OCI-LY3 (cell line): Measurements from ENCODE around the gene IMMP2L.

Source experiments
- H2AFZ ChIP-seq: fragments of 200-600, 300-600 bp; shearing (Covaris generic); 2 replicates; pipeline ENCODE4 v1.6.0; 2014; ENCODE audit warnings: antibody characterized with exemption, low read depth, low read length
- H3K27ac ChIP-seq: fragments of 200-600, 300-600 bp; sonication (generic); 2 replicates; pipeline ENCODE4 v1.5.1; 2014; ENCODE audit warnings: mild to moderate bottlenecking, low read length, moderate library complexity, mixed read lengths
- H3K27me3 ChIP-seq: fragments of 200-600, 300-600 bp; sonication (generic); 2 replicates; pipeline ENCODE4 v1.6.1; 2014; ENCODE audit warnings: low read depth, low read length, mixed read lengths
- H3K36me3 ChIP-seq: fragments of 200-600, 300-600 bp; sonication (generic); replicated peaks from 2 replicates; pipeline ENCODE3; 2014; ENCODE audit warnings: low read depth, low read length, mixed read lengths
- H3K4me1 ChIP-seq: fragments of 300-600, 200-600 bp; sonication (generic); 2 replicates; pipeline ENCODE4 v1.6.1; 2014; ENCODE audit warnings: low read length, mixed read lengths
- H3K4me2 ChIP-seq: fragments of 200-600, 300-600 bp; sonication (generic); 2 replicates; pipeline ENCODE4 v1.6.1; 2014; ENCODE audit warnings: low read length, mixed read lengths
- H3K4me3 ChIP-seq: fragments of 300-600, 200-600 bp; sonication (generic); 2 replicates; pipeline ENCODE4 v1.5.1; 2014; ENCODE audit warnings: antibody characterized with exemption, mild to moderate bottlenecking, low read length, moderate library complexity
- H3K79me2 ChIP-seq: fragments of 300-600, 200-600 bp; shearing (Covaris generic); 2 replicates; pipeline ENCODE4 v1.6.1; 2014; ENCODE audit warnings: mild to moderate bottlenecking, low read length, mixed read lengths
- H3K9ac ChIP-seq: fragments of 300-600, 200-600 bp; shearing (Covaris generic); 2 replicates; pipeline ENCODE4 v1.6.0; 2014; ENCODE audit warnings: mild to moderate bottlenecking, low read length, moderate library complexity
- H3K9me3 ChIP-seq: fragments of 200-600, 300-600 bp; shearing (Covaris generic); 2 replicates; pipeline ENCODE4 v1.6.1; 2014; ENCODE audit warnings: low read length, mixed read lengths; ENCODE audit not compliant: insufficient read depth
- H4K20me1 ChIP-seq: fragments of 200-600, 300-600 bp; sonication (generic); 2 replicates; pipeline ENCODE4 v1.6.1; 2016; ENCODE audit warnings: low read length, mixed read lengths; ENCODE audit not compliant: insufficient read depth
- EZH2phosphoT487 ChIP-seq: fragments of 200-600 bp; shearing (Covaris generic); IDR thresholded peaks from 2 replicates; pipeline ENCODE4 v1.6.1; 2018; ENCODE audit warnings: antibody characterized with exemption, mixed run types, low read depth
- TF ChIP-seq, protein P1 (sequence below): fragments of 200-600, 300-600 bp; sonication (generic); IDR thresholded peaks from 2 replicates; pipeline ENCODE4 v1.5.1; 2014; ENCODE audit warnings: antibody characterized with exemption, low read length, low read depth

The IMMP2L gene

DNA sequence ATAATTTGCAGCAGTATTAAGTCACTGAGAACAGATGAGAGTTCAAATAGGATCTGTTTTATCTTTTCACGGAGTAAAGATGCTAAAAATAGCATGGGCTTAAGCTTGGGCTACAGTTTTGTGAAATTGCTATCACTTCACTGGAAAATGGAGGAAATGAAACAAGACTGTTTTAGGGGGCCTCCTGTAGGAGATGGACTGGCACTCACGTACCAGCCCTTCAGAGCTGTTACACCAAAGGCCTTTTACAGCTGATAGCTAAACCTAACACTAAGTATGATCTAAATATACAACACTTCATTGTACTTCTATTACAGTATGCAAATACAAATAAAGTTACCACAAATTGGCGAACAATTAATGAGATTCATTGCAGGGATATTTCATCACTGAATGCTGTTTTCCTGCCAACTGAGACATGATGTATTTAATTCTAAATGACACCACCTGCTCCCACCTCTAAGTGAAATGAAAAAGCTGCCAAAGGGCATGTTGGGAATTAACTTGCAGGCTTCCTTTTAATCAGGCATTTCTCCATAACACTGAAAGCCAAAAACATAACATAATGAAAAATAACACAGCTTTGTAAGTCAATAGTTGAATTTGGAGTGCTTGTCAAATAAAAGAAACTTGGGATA lies 775.8 kb downstream of the IMMP2L start:
- H3K9ac ChIP-seq = no peak overlapping the region
- H3K9me3 ChIP-seq = no peaks in the 10 kb centered on the region
- no peak overlapping the region for H2AFZ ChIP-seq
- H3K4me2 ChIP-seq = no peak overlapping the region
- no peaks in the 10 kb centered on the region for H3K27me3 ChIP-seq
- no peaks in the 10 kb centered on the region for H3K36me3 ChIP-seq
- H3K4me3 ChIP-seq = no peak overlapping the region
- H3K79me2 ChIP-seq = no peaks in the 10 kb centered on the region
- TF ChIP-seq, protein P1, sequence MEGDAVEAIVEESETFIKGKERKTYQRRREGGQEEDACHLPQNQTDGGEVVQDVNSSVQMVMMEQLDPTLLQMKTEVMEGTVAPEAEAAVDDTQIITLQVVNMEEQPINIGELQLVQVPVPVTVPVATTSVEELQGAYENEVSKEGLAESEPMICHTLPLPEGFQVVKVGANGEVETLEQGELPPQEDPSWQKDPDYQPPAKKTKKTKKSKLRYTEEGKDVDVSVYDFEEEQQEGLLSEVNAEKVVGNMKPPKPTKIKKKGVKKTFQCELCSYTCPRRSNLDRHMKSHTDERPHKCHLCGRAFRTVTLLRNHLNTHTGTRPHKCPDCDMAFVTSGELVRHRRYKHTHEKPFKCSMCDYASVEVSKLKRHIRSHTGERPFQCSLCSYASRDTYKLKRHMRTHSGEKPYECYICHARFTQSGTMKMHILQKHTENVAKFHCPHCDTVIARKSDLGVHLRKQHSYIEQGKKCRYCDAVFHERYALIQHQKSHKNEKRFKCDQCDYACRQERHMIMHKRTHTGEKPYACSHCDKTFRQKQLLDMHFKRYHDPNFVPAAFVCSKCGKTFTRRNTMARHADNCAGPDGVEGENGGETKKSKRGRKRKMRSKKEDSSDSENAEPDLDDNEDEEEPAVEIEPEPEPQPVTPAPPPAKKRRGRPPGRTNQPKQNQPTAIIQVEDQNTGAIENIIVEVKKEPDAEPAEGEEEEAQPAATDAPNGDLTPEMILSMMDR = no peak
- TF ChIP-seq EZH2phosphoT487 = no peak
- H3K27ac ChIP-seq = no peak overlapping the region
- H3K4me1 ChIP-seq = peaks cover 4% of the 10 kb centered on the region; the same call in 1 of the 2 replicates
- H4K20me1 ChIP-seq = no peaks in the 10 kb centered on the region

DNA sequence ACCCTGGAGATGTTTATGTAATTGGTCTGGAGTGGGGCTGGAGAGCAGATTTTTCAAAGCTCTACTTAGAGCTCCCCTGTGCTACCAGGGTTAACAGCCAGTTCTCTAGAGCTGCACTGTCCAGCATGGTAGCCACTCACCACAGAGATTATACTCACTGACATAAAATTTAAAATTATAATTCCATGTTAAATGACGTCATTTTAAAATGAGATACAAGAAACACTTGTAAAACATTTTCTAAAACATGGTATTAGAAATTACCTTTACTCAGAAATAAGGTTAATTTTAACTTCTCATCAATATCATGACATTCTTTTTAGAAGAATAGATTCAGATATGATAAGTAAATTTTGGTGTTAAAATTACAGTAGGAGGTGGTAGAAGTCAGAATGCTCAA lies 777.5 kb downstream of the IMMP2L start:
- Histone ChIP-seq H3K27me3 (no peaks in the 10 kb centered on the region), H3K4me3 (no peak overlapping the region), H3K9ac (no peak overlapping the region), H2AFZ (no peak overlapping the region), H3K27ac (no peak overlapping the region), H3K4me1 (peaks cover 4% of the 10 kb centered on the region; the same call in 1 of the 2 replicates), H4K20me1 (no peaks in the 10 kb centered on the region), H3K4me2 (no peak overlapping the region), H3K36me3 (no peaks in the 10 kb centered on the region), H3K9me3 (no peaks in the 10 kb centered on the region), H3K79me2 (no peaks in the 10 kb centered on the region)
- TF ChIP-seq EZH2phosphoT487 = no peak

DNA sequence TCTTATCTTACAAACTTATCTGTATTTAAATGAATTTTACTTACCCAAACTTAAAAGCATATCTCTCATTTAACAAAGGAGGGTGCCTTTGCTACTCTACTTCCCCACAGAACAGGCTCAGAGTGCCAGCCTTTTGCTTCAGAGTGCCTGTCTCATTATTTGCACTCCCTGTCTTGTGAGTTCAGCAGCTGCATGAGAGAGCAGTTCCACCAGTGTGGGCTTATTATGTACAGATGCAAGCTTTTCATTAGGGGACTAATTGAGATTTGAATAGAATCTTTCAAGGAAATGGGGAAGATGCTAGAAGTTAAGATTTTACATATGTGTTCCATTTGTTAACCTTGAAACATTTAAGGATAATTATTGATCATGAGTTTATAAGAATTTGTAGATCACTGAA lies 781.6 kb downstream of the IMMP2L start:
- Histone ChIP-seq H3K27me3 (no peaks in the 10 kb centered on the region), H3K4me2 (no peak overlapping the region), H3K4me1 (peaks cover 5% of the 10 kb centered on the region; the same call in 1 of the 2 replicates), H3K36me3 (no peaks in the 10 kb centered on the region), H4K20me1 (no peaks in the 10 kb centered on the region), H3K9me3 (no peaks in the 10 kb centered on the region), H2AFZ (no peak overlapping the region), H3K9ac (no peak overlapping the region), H3K4me3 (no peak overlapping the region), H3K27ac (no peak overlapping the region), H3K79me2 (no peaks in the 10 kb centered on the region)
- TF ChIP-seq, protein P1 = no peak
- TF ChIP-seq EZH2phosphoT487 = no peak

DNA sequence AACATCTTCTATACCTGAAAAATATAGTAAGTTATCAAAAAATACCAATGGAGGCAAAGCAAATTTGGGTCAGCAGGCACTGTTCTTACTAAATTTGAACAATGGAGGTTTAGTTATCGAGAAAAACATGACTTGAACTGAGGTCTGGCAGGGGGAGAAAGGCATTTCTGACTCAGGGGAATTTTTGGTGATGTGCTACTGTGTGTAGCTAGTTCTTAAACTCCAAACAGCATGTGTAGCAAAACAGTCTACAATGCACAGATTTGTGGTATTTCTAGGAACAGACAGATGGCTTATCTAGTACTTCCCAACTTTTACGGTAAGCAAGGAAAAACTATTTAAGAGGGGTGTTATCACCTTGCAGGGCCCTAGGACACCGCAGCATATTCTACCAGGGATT lies 783.0 kb downstream of the IMMP2L start:
- H3K9me3 ChIP-seq = no peaks in the 10 kb centered on the region
- H4K20me1 ChIP-seq = no peaks in the 10 kb centered on the region
- no peaks in the 10 kb centered on the region for H3K27me3 ChIP-seq
- no peaks in the 10 kb centered on the region for H3K79me2 ChIP-seq
- no peaks in the 10 kb centered on the region for H3K36me3 ChIP-seq
- no peak overlapping the region for H3K9ac ChIP-seq
- TF ChIP-seq EZH2phosphoT487 = no peak
- TF ChIP-seq, protein P1 = no peak
- H3K4me1 ChIP-seq = peaks cover 5% of the 10 kb centered on the region; the same call in 1 of the 2 replicates
- H3K4me2 ChIP-seq = no peak overlapping the region
- H3K4me3 ChIP-seq = no peak overlapping the region
- no peak overlapping the region for H2AFZ ChIP-seq
- no peak overlapping the region for H3K27ac ChIP-seq
